Measurements from ENCODE around the gene VSNL1.
"Not testable (repeated sequence)": the region's sequence is repeated elsewhere in the genome, so short reads cannot be mapped to it uniquely, and the experiment has no call there.

Gene VSNL1

DNA sequence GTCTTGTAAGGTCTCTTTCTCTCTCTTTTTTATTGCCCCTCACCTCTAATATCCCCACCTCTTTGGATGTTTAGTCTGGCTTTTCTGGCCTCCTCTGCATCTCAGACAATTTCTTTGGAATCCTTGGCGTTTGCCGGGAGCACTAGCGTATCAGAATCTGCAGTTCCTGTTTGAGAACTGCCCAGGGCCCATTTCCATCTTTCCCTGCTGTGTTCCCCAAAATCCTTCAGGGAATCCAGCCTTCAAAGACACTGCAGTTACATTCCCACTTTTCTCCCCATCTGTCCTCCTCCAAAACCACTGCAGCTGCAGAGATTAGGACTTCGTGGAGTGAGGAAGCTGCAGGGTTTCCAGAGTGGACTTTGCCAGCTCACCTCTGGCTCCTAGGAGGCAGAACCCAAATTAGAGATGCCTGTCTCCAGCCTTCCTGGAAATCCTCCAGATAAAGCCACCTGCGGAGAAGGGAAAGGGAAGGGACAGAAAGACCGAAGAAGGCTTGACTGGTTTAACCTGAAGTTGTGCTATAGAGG is 2.7 kb downstream of the VSNL1 start:
- DNase-seq: no peak

DNA sequence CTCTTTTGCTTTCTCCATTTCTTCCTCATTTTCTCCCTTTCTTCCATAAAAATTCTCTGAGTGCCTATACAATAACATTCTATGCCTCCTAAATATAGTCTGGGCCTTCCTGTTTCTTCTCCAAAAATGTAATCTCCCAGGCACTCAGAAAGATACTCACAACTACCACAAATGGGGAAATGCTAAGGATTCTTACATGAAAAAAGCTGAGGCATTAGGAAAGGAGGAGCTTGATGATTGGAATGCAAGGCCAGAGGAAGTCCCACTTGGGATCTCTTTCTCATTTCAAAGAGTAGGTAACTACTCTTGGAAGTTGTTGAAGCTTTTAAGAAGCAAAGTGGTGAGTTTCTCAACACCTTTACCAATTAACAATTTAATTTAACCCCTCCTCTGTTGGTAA is 3.4 kb downstream of the VSNL1 start:
- no peak for DNase-seq

DNA sequence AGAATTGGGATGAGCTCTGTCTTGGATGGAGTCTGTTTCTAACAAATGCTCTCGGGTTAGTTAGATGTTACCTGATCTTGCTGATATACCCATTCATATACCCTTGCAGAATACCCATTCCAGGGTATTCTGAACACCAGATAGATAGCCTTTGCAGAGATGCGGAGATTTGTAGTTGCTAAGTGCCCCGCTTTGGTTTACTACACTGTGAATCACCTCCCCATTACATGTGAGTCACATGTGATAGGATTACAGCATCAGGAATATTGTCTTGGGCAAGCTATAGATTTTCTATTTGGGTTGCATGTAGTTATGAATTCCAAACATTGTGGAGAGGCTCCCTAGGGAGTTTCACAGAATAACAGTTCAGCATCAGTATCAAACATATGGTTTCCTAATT is 3.8 kb downstream of the VSNL1 start:
- DNase-seq: no peak

DNA sequence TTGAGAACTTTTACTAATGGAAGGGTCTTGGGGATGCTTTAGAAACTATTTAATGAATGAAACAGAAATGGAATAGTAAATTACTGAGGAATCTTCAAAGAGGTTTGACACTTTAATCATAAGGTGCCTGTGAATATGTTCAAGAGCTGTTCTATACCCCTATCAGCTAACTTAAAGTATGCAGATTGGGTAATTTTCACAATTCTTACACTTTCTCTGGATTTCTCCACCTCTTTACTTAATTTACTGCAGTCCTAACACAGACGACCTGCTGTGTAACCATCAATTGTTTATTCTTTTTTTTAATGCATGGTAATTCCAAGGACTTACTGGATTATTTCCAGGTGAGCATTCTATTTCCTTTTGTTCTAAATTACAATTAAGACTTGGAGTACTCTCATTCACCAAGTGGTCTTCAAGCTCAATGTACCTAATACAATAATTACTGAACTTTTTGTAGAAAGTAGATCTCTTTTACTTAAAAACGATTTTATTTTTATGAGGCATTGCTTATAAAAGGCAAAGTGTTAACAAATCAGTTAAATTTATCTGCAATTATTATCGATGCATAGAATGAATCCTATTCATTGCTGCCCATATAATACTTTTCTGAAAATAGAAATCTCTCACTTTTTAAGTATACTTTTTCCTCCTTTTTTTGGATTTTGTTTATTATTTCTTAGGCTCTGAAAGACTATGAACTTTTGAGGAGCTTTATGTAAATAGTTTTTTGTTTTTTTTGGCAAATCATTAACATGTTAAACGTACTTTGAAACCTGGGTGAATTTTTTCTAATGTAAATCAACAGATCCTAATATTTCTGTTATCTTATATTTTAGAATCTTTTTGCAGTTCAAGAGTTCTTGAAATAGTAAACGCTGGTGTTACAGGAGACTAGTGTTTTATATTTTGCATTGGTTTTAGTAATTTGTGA is 5.5 kb downstream of the VSNL1 start:
- no peak for DNase-seq

DNA sequence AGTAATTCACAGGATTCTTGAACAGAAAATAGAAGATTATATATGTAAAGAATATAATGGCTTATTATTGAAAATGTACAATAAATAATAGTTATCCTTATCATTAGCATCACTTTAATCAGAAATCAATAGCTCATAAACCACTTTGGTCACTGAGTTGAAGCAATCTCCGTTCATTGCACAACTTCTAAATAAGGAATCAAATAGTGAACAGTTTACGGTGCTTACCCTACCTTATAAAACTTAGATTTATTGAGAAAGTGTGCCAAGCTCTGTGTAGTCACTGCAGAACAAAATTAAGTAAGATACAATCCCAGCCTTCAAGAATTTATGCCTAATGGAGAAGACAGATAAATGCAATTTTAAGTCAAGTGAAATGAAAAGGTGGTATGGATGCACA is 6.7 kb downstream of the VSNL1 start:
- DNase-seq: no peak

DNA sequence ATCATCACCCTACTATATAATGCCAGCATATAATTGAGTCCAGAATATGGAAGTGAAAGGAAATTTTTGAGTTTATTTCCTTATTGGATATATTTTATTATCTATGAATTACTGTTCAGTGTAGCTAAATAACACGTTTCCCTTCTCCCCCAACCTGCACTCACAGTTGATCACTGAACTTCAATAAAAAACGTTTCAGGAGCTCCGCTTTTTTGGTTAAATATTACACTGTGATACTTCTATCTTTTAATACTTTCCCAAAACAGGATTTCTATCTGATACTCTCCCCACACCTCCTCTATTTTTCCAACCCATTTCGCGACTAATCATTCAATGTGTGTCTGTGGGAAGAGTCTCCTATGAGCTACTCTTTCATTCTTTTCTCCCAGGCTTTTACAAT is 7.2 kb downstream of the VSNL1 start:
- DNase-seq: no peak

DNA sequence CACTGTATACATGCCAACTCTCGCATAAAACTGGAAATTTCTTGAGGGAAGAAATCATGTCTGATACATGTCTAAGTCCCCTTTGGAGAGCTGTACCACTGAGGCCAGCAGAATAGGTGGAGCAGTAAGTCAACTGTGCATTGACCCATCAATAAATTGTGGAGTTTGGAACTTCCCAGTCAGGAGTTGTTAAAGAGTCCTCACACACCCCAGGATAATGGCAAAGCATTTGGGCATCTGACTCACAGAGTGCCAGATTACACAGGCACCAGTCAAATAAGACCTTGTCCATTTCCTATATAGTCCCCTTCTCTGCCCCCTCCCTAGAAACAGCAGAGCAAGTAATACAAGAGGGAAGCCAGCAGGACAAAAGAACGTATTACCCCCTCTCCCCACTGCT is 10.4 kb downstream of the VSNL1 start:
- DNase-seq: no peak

DNA sequence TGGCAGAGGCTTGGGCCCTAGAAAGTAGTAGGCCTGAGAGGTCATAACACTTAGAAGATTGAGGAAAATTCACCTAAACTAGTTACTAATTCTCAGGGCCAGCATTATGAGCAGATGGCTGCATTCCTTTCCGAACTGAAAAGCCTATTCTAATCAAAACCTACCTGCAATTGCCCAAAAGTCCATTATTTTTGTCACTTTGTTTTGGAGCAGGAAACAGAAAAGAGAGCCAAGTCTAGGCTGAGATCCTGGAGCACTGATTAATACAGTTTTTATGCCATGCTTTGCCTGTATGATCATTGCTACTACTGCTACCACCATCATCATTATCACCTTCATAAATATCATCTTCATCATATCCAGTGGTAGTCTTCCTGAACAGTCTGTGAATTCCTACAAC is 14.7 kb downstream of the VSNL1 start:
- DNase-seq: no peak

DNA sequence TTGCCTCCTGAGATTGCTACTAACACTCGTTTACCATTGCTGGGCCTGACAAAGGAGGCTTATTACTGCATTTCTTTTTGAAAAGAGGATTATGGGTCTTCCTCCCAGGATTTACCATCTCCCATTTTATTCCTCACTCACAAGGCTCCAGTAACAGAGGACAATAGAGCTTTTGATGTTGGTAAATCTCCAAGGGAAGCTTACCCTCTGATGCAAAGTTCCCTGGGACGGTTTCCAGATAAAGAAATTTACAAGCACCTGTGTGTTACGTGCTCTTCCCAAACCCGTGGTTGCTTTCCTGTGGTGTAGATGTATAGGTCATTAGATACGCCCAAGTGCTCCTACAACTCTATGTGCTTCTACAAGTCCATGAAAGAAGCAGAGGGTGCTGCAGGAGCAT is 17.1 kb downstream of the VSNL1 start:
- DNase-seq: no peak

DNA sequence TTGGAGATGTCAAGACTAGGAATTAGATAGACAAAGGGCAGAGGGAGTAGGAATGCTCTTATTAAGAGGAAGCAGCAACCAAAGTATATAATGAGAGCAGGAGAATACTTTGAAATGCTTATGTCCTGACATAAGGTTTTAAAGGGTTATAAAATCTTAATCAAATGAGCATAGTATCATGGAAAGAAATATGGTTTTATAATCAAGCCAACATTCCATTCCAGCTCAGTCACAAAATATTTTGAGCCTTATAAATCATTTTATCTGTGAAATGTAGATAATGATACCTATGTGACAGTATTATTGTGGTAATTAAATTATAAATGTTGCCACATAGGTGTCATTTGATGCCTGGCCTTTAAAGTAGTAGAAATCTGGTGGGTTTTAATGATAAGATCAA is 17.6 kb downstream of the VSNL1 start:
- no peak for DNase-seq

DNA sequence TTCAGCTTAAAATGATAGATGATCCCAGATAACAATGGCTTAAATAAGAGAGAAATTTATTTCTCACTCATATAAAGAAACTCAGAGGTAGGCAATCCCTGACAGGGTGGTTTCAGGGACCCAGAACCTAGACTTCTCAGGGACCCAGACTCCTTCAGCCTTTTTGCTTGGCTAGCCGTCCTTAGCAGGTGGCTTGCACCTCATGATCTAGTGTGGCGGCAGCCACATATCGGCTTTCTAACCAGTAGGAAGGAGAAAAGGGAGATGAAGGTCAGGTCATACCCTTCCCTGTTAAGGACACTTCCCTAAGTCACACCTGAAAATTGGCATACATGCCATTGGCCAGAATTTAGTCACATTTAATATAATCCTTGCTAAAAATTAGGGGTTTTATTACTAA is 18.4 kb downstream of the VSNL1 start:
- DNase-seq: no peak

DNA sequence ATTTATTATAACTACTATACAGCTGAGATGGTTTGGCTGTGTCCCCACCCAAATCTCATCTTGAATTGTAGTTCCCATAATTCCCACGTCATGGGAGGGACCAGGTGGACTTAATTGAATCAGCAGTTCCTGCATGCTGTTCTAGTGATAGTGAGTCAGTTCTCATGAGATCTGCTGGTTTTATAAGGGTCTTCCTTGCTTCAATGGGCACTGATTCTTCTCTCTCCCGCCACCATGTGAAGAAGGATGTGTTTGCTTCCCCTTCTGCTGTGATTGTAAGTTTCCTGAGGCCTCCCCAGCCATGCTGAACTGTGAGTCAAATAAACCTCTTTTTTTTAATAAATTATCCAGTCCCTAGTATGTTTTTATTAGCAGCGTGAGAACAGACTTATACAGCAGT is 25.2 kb downstream of the VSNL1 start:
- DNase-seq: not testable (repeated sequence)

DNA sequence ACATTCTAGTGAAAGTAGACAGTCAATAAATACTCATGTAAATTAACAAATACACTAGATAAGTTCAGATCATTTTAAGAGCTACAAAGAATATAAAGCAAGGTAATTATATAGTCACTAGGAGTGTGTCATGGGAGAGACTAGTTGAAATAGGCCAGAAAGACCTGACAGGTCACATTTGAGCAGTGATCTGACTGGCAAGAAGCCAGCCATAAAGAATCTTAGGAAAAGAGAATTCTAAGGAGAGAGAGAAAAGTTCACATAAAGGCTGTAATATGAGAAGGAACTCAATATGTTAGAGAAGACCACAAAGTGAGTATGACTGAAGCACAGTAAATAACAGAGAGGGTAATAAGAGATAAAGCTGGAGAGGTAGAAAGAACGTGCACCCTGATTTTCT is 31.2 kb downstream of the VSNL1 start:
- no peak for DNase-seq

DNA sequence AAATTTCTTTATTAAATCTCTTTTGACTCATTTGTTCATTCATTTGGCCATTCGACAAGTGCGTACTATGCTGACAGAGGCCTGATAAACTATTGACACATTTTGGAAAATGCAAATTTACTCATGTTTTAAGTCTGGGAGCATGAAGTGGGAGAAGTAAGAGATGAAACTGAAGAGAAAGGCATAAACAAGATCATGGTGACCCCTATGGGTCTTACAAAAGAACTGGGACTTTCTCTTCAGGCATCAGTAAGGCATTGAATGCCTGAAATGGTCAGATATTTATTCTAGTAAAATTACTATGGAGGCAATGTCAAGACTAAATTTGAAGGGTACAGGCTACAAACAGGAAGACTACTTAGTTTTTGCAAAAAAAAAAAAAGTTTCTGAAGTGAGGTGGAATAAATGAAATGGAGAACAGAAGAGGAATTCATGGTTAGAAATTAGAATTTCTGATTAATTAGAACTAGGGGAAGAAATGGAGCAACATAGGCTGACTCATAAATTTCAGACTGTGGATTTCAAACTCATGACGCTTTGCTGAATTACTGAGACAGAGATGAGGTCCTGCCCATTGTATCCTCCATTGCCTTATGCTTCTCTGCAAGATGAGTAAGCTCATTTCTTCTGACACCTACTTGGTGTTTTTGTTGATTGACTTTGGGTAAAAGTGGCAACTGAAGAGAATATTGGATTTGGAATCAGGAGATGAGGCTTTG is 32.7 kb downstream of the VSNL1 start:
- no peak for DNase-seq

DNA sequence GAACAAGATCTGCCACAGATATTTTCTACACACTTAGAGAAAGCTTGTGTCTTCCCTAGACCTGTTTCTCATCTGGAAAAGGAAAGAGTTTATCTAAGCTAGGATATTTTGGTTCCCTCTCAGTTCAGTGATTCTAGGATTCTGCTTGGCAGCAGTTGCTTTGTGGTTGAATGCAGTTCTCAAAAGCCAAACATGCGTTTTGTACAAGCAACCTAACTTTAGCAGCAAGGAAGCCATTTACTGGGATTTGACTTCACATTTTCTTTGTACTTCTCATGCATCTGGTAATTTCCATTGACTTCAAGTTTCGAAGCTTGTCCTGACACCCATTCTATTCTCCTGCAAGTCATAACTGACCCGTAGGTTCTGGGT is 33.3 kb downstream of the VSNL1 start:
- DNase-seq: no peak

DNA sequence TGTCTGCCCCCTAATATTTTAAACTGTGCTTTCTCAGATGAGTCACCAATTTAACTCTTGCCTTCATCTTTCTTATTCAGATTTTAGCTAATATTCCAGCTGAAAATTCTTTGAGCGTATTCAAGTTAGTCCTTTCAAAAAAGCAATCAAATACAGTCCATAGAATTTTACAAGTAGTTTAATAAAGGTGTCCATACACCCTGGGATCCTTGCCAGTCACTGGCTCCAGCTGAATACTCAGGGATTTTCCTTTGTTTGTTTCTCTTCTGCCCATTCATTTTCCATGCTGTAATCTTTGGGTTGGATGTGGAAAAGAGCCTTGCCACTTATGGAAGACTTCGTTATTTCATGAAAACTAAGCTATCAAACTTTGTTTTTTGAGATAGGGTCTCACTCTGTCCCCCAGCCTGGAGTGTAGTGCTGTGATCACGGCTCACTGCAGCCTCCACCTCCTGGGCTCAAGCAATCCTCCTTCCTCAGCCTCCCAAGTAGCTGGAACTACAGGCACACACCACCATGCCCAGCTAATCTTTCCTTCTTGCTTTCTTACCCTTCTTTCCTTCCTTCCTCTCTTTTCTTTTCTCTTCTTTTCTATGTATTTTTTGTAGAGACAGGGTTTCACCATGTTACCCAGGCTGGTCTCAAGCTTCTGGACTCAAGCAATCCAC is 34.0 kb downstream of the VSNL1 start:
- no peak for DNase-seq

DNA sequence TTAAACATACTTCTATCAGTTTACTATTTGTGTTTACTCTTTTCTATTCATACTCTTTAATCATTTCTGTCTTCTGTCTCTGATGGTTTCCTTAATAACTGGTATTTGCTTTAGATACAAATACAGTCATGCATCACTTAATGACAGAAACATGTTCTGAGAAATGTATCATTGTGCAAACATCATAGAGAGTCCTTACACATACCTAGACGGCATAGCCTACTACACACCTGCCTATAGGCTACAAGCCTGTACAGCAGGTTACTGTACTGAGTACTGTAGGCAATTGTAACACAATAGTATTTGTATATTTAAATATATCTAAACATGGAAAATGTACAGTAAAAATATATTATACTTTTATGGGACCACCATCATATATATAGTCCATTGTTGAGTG is 36.3 kb downstream of the VSNL1 start:
- no peak for DNase-seq

DNA sequence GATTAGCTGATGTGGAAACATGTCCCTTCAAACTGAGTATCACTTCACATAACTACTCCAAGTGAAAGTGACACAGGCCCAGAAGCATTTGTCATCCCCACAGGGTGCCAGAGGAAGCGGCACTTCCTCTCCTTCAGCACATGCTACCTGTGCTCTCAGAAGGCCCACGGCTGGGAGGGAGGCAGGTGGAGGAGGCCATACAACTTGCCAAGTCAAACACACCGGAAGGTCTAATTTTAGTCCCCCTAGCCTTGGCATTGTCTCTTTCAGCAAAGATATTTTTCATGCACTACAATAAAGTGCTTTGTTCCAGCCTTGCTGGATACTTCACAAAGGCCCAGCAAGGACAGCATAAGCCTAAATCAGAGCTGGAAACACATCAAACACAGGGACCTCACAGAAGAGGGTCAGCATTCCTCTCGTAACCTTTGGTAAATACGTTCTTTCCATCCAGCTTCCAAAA is 38.0 kb downstream of the VSNL1 start:
- DNase-seq: no peak

DNA sequence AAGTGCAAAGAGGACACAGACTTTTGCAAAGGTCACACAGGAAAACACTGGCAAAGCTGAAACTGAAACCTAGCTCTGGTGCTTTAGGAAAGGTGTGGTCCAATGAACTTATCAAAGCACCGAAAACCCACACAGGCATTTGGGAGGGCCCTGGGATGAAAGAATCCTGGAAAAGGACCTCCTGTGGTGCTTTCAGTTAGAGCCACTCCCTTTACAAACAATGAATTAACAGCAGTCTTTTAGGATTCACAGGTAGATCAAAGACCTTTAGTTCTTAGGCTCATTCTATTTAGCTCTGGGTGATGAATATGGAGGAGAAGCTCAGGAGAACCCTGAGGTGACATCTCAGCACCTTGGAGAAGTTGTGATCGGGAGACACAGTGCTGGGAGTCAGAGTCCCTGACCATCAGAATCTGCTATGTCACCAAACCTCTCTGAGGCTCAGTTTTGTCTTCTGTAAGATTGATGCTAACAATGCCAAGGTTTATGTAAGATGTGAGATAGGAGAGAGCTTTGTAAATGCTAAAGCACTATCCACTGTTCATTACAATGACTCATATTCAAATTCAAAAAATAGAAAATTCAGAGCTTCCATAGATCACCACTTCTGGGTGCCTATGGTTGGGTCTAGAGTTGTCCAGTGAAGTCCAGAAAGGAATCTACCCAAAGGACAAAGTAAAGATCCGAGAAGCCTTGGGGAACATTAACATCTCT is 39.3 kb downstream of the VSNL1 start:
- DNase-seq: no peak

DNA sequence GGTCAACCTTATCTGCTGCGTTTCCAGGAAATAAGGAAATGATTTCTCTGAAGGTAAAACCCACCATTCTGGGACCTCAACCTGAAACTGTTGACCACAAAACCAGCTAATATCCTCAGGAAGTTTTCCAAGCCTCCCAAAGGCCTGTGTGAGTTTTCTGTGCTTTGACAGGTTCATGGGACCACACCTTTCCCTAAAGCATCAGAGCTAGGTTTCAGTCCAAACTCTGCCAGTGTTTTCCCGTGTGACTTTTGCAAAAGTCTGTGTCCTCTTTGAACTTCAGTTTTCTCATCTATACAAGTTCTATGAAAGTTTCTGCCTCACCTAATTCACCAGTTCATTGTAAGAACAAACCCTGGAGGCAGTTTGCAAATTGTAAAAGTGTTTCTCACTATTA is 39.8 kb downstream of the VSNL1 start:
- DNase-seq: no peak

DNA sequence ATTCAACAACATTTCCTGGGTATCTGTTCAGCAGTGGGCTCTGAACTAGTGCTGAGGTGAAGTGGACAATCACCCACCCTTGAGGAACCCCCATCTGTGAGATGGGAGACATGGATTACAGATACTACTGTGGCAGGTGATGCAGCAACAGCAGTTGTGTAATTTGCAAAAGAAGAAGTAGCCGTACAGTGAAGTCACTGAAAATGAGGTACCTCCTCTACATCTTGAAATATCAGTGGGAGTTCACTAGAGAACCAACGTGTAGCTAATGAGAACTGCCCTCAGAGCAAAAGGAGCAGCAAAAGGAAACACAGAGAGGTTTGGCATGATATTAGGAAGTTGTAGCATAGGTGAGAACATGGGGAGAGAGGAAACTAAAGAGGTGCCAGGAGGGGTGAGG is 41.3 kb downstream of the VSNL1 start:
- no peak for DNase-seq

DNA sequence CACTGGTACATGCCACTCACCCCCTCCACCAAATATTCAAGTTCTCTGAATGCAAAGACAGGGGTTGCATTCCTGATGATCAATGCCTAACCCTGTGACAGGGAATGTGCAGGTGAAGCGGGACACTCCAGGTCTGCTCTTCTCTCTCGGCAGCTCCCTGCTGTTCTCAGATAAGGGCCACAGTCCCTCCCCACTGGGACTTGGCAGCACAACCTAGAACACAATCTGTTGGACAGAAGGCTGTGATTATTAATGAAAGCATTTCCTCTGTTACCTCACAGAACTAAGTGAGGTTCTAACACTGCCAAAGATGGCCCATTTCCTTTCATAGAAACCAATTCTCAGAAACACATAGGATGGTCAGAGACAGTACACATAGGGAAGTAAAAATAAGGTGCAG is 42.7 kb downstream of the VSNL1 start:
- no peak for DNase-seq

DNA sequence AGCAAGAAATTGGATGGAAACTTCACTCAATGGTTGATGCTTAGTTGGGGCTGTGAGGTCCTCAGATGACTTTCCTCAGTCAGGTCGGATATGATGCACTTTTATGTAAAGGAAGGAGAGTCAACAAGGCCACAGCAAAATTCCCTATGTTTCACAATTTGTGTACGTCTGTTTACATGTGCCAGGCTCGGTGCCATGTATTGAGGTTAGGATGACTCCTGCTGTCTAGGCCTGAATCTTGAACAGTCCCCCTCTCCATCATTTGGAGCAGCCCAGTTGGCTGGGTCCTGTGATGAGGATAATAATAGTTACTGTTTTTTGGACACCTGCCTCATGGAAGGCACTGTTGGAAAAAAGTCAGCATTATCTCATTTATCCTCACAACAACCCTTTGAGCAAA is 43.1 kb downstream of the VSNL1 start:
- DNase-seq: no peak
